ENCODE data around the gene TMEM256. TPM values are rescaled to one million over a fixed set of nuclear protein-coding genes. Genes with fewer than 3 reads are reported as not detected.

Gene TMEM256
- total RNA-seq, 1 donor from 2014 or later = 45.2 TPM

DNA sequence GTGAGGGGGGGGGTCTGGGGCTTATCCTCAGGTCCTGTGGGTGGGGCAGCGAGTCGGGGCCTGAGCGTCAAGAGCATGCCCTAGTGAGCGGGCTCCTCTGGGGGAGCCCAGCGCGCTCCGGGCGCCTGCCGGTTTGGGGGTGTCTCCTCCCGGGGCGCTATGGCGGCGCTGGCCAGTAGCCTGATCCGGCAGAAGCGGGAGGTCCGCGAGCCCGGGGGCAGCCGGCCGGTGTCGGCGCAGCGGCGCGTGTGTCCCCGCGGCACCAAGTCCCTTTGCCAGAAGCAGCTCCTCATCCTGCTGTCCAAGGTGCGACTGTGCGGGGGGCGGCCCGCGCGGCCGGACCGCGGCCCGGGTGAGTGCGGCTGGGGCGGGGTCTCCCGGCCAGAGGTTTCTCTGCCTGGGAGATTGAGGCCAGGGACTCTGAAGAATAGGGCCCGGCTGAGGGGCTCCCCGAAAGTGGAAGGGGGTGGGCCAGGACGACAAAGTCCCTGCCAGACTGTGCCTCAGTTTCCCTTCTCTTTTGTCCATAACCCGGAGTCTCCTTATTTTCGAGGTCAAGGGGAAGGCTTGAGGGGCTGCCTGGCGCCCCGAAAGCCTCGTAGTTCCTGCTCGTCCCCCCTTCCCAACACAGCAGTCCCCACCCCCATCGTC, 35.7 kb upstream of the TMEM256 start, which contains the start of gene FGF11:
Gene FGF11, plus strand, starts transcription at position 51 of the 651 bp plus-strand sequence. Its CDS starts 109 bp downstream, at position 160.
- no peak for DNase-seq
- intact Hi-C loops (cut with DNase I) = no loop called here
- no peak within 1 kb of the TSS for H3K27ac ChIP-seq
- H3K36me3 ChIP-seq = no peaks in the 10 kb centered on the region
- peaks cover 46% of the 10 kb centered on the region for H3K4me1 ChIP-seq
- H3K9me3 ChIP-seq = no peaks in the 10 kb centered on the region
- H3K27me3 ChIP-seq = peaks cover 22% of the 10 kb centered on the region
- peak within 1 kb of the TSS; percentile 71 for H3K4me3 ChIP-seq
- ATAC-seq = no peak
- TF ChIP-seq, protein P1, sequence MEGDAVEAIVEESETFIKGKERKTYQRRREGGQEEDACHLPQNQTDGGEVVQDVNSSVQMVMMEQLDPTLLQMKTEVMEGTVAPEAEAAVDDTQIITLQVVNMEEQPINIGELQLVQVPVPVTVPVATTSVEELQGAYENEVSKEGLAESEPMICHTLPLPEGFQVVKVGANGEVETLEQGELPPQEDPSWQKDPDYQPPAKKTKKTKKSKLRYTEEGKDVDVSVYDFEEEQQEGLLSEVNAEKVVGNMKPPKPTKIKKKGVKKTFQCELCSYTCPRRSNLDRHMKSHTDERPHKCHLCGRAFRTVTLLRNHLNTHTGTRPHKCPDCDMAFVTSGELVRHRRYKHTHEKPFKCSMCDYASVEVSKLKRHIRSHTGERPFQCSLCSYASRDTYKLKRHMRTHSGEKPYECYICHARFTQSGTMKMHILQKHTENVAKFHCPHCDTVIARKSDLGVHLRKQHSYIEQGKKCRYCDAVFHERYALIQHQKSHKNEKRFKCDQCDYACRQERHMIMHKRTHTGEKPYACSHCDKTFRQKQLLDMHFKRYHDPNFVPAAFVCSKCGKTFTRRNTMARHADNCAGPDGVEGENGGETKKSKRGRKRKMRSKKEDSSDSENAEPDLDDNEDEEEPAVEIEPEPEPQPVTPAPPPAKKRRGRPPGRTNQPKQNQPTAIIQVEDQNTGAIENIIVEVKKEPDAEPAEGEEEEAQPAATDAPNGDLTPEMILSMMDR (IDR thresholded peaks at IDR 0.05) = no peak

DNA sequence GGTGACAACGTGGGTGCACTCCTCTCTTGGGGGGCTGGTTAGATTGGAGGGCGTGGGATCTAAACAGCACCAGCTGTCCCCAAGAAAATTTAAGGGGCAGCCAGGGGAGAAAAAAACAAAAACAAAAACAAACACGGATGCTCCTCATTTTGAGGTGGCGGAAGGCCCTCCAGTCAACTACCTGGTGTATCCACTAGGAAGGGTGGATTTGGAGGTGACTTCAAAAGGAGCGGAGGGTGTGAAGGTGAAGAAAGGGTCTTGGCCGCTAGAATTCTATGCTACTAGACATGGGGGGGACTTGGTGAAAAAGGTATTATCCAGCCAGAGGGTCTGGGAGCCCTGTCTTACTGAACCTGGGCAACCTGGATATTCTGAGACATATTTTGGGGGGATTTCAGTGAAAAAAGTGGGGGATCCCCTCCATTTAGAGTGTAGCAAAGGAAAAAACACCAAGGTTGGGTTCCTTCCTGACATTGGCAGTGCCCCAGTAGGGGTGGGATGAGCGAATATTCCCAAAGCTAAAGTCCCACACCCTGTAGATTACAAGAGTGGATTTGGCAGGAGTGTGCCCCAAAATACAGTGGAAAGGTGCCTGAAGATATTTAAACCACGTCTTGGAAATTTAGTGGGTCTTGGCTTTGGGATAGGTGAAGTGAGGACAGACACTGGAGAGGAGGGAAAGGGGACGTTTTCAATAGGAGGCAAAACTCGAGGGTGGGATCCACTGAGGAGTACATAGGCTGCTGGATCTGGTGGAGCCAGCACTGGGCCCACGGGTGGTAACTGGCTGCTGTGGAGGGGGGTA, 35.0 kb upstream of the TMEM256 start:
- Histone ChIP-seq H3K36me3 (no peaks in the 10 kb centered on the region), H3K27me3 (peaks cover 22% of the 10 kb centered on the region), H3K4me1 (peaks cover 46% of the 10 kb centered on the region), H3K4me3 (peak overlapping the region; percentile 71), H3K27ac (no peak overlapping the region), H3K9me3 (no peaks in the 10 kb centered on the region)
- DNase-seq (no peak), ATAC-seq (no peak)
- TF ChIP-seq, protein P1 (IDR thresholded peaks at IDR 0.05) = no peak
- intact Hi-C loops (cut with DNase I) = no loop called here

DNA sequence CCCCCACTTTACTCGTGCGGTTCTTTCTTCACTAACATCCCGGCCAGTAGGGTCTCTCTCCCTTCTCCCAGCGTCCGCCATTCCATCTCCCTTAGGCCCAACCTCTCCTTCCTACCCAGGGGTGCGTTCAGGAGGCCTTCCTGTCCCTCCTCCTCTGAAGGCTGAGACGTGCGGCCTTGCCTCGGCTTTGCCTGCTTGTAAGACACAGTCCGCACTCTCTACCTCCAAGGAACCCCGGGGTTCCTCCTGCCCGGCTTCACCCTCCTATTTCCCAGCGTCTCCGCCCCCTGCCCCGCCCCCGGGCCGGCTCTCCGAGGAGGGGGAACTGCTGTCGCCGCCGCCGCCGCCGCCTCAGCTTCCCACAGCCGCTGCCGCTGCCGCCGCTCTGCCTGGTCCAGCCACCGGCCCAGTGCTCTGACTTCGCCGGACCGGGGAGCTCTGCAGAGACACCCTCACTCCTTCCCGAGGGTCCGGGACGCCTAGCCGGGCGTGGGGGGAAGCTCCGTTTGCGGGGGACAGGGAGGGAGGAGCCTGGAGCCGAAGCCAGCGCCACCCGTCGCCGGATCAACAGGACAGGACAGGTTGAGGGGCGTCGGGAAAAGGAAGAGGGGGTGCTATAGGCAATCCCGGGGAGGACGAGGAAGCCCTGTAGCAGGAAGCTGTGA, 34.2 kb upstream of the TMEM256 start:
- TF ChIP-seq, protein P1 (IDR thresholded peaks at IDR 0.05) = no peak
- peaks cover 46% of the 10 kb centered on the region for H3K4me1 ChIP-seq
- no peaks in the 10 kb centered on the region for H3K9me3 ChIP-seq
- DNase-seq (peak; percentile 88), ATAC-seq (peak; percentile 9)
- H3K27ac ChIP-seq = no peak overlapping the region
- no peaks in the 10 kb centered on the region for H3K36me3 ChIP-seq
- peak overlapping the region; percentile 71 for H3K4me3 ChIP-seq
- intact Hi-C loops (cut with DNase I) = no loop called here
- H3K27me3 ChIP-seq = peaks cover 22% of the 10 kb centered on the region

DNA sequence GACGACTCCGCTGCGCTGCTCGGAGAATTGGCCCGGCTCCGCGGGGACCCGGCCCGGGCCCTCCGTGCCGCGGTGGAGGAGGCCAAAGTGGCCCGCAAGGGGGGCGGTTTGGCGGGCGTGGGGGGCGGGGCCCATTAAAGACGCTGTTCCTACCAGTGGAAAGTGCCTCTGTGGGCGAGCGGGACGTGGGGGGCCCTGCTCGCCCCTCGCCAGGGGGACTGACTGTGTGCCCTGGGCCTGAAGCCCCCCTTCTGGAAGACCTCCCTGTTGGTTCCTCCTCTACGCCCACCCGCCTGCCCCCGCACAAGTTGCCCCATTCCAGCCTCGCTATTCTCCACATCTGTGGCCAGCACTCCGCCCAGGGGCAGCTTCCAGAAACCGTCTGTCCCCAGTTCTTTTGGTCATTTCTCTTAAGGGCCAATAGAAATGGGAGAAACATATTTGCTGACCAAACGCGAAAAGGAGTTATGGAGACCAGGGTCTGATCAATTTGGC, 33.5 kb upstream of the TMEM256 start:
- Histone ChIP-seq H3K27ac (peak overlapping the region; percentile 48), H3K4me3 (peak overlapping the region; percentile 71), H3K4me1 (peaks cover 46% of the 10 kb centered on the region), H3K9me3 (no peaks in the 10 kb centered on the region), H3K27me3 (peaks cover 22% of the 10 kb centered on the region), H3K36me3 (no peaks in the 10 kb centered on the region)
- TF ChIP-seq, protein P1 (IDR thresholded peaks at IDR 0.05) = no peak
- intact Hi-C loops (cut with DNase I) = no loop called here
- ATAC-seq (no peak), DNase-seq (no peak)

DNA sequence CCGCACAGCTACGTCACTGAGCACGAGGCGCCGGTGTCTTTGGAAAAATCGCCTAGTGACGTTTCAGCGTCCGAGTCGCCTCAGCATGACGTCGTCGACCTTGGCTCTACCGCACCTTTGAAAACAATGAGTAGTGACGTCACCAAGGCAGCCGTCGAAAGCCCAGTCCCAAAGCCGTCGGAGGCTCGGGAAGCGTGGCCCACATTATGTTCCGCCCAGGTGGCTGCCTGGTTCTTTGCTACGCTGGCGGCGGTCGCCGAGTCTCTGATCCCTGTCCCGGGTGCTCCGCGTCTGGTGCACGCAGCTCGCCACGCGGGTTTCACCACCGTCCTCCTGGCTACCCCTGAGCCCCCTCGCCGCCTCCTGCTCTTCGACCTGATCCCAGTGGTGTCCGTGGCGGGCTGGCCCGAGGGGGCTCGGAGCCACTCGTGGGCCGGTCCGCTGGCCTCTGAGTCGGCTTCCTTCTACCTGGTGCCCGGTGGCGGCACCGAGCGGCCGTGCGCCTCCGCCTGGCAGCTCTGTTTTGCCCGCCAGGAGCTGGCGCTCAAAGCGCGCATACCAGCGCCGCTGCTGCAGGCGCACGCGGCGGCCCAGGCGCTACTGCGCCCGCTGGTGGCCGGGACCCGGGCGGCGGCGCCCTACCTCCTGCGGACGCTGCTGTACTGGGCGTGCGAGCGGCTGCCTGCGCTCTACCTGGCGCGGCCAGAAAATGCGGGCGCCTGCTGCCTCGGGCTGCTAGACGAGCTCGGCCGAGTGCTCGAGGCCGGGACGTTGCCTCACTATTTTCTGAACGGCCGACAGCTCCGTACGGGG, 32.9 kb upstream of the TMEM256 start:
- Histone ChIP-seq H3K4me3 (peak overlapping the region; percentile 71), H3K36me3 (no peaks in the 10 kb centered on the region), H3K27me3 (peaks cover 22% of the 10 kb centered on the region), H3K4me1 (peaks cover 46% of the 10 kb centered on the region), H3K9me3 (no peaks in the 10 kb centered on the region), H3K27ac (peak overlapping the region; percentile 48)
- TF ChIP-seq, protein P1 (IDR thresholded peaks at IDR 0.05) = peak; percentile 82
- intact Hi-C loops (cut with DNase I) = no loop called here
- peak; percentile 94 for DNase-seq
- ATAC-seq = peak; percentile 87
